ENCODE data around the gene OCRL. TPM values are rescaled to one million over a fixed set of nuclear protein-coding genes. Genes with fewer than 3 reads are reported as not detected.
"Not testable (repeated sequence)": the region's sequence is repeated elsewhere in the genome, so short reads cannot be mapped to it uniquely, and the experiment has no call there.

The OCRL gene
- polyA plus RNA-seq, 1 of the 3 experiments (the other 2 are of a cell fraction), result 18.6 TPM

- WGBS (ENCODE audit: low lambda C conversion rate), result 88% methylated on average over 3 of the region's 3 CpGs
- Histone ChIP-seq H4K20me1 (ENCODE audit: insufficient read depth) (no peaks in the 10 kb centered on the region), H3K27ac (ENCODE audit: low read depth in 2 of 2, low read length in 1 of 2) (no peak overlapping the region), H3K79me2 (ENCODE audit: insufficient read depth) (no peaks in the 10 kb centered on the region), H3K9me3 (no peaks in the 10 kb centered on the region), H3K36me3 (replicated peaks in 1 of 2; ENCODE audit: control insufficient read depth in 1 of 2, insufficient read depth in 2 of 2, low read length in 1 of 2) (peaks cover 70 to 80% of the 10 kb centered on the region in 2 experiments), H3K4me3 (ENCODE audit: low read depth in 2 of 2, low read length in 1 of 2) (no peak overlapping the region), H3K4me1 (ENCODE audit: control insufficient read depth in 1 of 2, insufficient read depth in 2 of 2, low read depth in 1 of 2, low read length in 1 of 2) (no peaks in the 10 kb centered on the region), H3K9ac (no peak overlapping the region), H3F3A (replicated peaks; ENCODE audit: insufficient read depth) (no peaks in the 10 kb centered on the region), H3K4me2 (no peak overlapping the region), H3K27me3 (ENCODE audit: insufficient read depth) (no peaks in the 10 kb centered on the region), H2AFZ (ENCODE audit: low read depth) (no peak overlapping the region), H3K9me2 (no peaks in the 10 kb centered on the region)
- ChIA-PET CTCF (interaction anchor here (1.0 kb wide), 1 partner anchor 40 kb away, joined by 3 read pairs; no protein-coding TSS in a partner anchor), POLR2A (no interaction called here)
- no peak for DNase-seq
- no peak for TF ChIP-seq EP300 (IDR thresholded peaks at IDR 0.05; ENCODE audit: borderline replicate concordance in 1 of 2, low read depth in 1 of 2, low read length in 1 of 2)
- TF ChIP-seq SIN3A (IDR thresholded peaks at IDR 0.05; ENCODE audit: borderline replicate concordance, low read depth, low read length), result no peak
- no peak for TF ChIP-seq CHD2 (IDR thresholded peaks at IDR 0.05; ENCODE audit: low read length, partially characterized antibody)
- TF ChIP-seq ELF1 (IDR thresholded peaks at IDR 0.05), result no peak
- no peak for TF ChIP-seq PBX3 (IDR thresholded peaks at IDR 0.05)
- no peak for TF ChIP-seq MXI1 (IDR thresholded peaks at IDR 0.05; ENCODE audit: low read depth, low read length)
- TF ChIP-seq MEF2A (IDR thresholded peaks at IDR 0.05; ENCODE audit: borderline replicate concordance, low read depth), result no peak
Observed at GRCh38 chrX:129561453-129561852, 21.4 kb downstream of the OCRL start.

DNA sequence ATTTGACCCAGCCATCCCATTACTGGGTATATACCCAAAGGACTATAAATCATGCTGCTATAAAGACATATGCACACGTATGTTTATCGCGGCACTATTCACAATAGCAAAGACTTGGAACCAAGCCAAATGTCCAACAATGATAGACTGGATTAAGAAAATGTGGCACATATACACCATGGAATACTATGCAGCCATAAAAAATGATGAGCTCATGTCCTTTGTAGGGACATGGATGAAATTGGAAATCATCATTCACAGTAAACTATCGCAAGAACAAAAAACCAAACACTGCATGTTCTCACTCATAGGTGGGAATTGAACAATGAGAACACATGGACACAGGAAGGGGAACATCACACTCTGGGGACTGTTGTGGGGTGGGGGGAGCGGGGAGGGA lies 24.3 kb downstream of the OCRL start:
- H3K9ac ChIP-seq; H4K20me1 ChIP-seq (ENCODE audit: insufficient read depth); H3K4me1 ChIP-seq (ENCODE audit: control insufficient read depth in 1 of 2, insufficient read depth in 2 of 2, low read depth in 1 of 2, low read length in 1 of 2); DNase-seq; H3K27me3 ChIP-seq (ENCODE audit: insufficient read depth); CTCF ChIA-PET; H3K9me2 ChIP-seq; H3K79me2 ChIP-seq (ENCODE audit: insufficient read depth); H2AFZ ChIP-seq (ENCODE audit: low read depth); H3K27ac ChIP-seq (ENCODE audit: low read depth in 2 of 2, low read length in 1 of 2); H3F3A ChIP-seq (replicated peaks; ENCODE audit: insufficient read depth); POLR2A ChIA-PET; H3K9me3 ChIP-seq; H3K4me2 ChIP-seq; H3K4me3 ChIP-seq (ENCODE audit: low read depth in 2 of 2, low read length in 1 of 2): not testable (repeated sequence)
- H3K36me3 ChIP-seq (replicated peaks in 1 of 2; ENCODE audit: control insufficient read depth in 1 of 2, insufficient read depth in 2 of 2, low read length in 1 of 2), result peaks cover 56 to 78% of the 10 kb centered on the region in 2 experiments
- WGBS (ENCODE audit: low lambda C conversion rate), result 100% methylated on average over 2 of the region's 5 CpGs

GRCh38 chrX:129565046-129565650 lies 25.1 kb downstream of the OCRL start:
- ChIA-PET CTCF (no interaction called here), POLR2A (no interaction called here)

More at GRCh38 chrX:129565046-129565650, 25.1 kb downstream of the OCRL start:
- no peak for DNase-seq
- no peaks in the 10 kb centered on the region for H4K20me1 ChIP-seq (ENCODE audit: insufficient read depth)
- H3K36me3 ChIP-seq (replicated peaks in 1 of 2; ENCODE audit: control insufficient read depth in 1 of 2, insufficient read depth in 2 of 2, low read length in 1 of 2), result peaks cover 59 to 74% of the 10 kb centered on the region in 2 experiments
- no peak overlapping the region for H3K27ac ChIP-seq (ENCODE audit: low read depth in 2 of 2, low read length in 1 of 2)
- no peaks in the 10 kb centered on the region for H3K4me1 ChIP-seq (ENCODE audit: control insufficient read depth in 1 of 2, insufficient read depth in 2 of 2, low read depth in 1 of 2, low read length in 1 of 2)
- H3K9ac ChIP-seq, result no peak overlapping the region
- 59% methylated on average over 2 of the region's 3 CpGs for WGBS (ENCODE audit: low lambda C conversion rate)
- no peaks in the 10 kb centered on the region for H3K9me3 ChIP-seq
- H3K79me2 ChIP-seq (ENCODE audit: insufficient read depth), result no peaks in the 10 kb centered on the region
- H3K27me3 ChIP-seq (ENCODE audit: insufficient read depth), result no peaks in the 10 kb centered on the region
- no peaks in the 10 kb centered on the region for H3F3A ChIP-seq (replicated peaks; ENCODE audit: insufficient read depth)
- no peak overlapping the region for H3K4me3 ChIP-seq (ENCODE audit: low read depth in 2 of 2, low read length in 1 of 2)
- no peak overlapping the region for H2AFZ ChIP-seq (ENCODE audit: low read depth)
- no peak for TF ChIP-seq EZH2phosphoT487 (IDR thresholded peaks at IDR 0.05; ENCODE audit: borderline replicate concordance, low read depth)
- no peak for TF ChIP-seq MEF2A (IDR thresholded peaks at IDR 0.05; ENCODE audit: borderline replicate concordance, low read depth)
- no peak for TF ChIP-seq NRF1 (IDR thresholded peaks at IDR 0.05; ENCODE audit: low read depth, low read length)
- TF ChIP-seq TCF12 (IDR thresholded peaks at IDR 0.05), result no peak
- H3K4me2 ChIP-seq, result no peak overlapping the region
- H3K9me2 ChIP-seq, result no peaks in the 10 kb centered on the region

All from SK-N-SH (cell line).